Measurements from ENCODE around the gene TOP1. TPM values are rescaled to one million over a fixed set of nuclear protein-coding genes. Genes with fewer than 3 reads are reported as not detected.

TOP1 gene
- total RNA-seq, 6 experiments from 2014 or later = 17.3 to 29.7 (median 25.5) TPM

DNA sequence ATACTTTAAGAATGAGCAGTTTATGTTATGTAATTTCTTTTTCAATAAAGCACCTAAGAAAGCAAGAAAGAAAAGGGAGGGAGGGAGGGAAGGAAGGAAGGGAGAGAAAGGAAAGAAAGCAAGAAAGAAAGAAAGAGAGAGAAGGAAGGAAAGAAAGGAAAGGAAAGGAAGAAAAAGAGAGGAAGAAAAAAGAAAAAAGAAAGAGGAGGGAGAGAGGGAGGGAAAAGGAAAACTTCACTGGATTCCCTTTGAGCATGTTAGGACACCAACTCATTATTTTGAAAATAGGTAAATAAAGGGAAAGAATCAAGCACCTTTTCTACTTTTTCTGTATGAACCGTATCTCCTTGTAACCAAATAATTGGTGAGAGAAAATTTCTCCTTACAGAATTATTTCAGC is 32.3 kb upstream of the TOP1 start:
- Histone ChIP-seq H3K27ac (no peak overlapping the region), H3K36me3 (no peaks in the 10 kb centered on the region), H3K4me1 (no peaks in the 10 kb centered on the region), H3K9me3 (no peaks in the 10 kb centered on the region), H3K27me3 (no peaks in the 10 kb centered on the region), H3K4me3 (no peak overlapping the region)
- no peak for TF ChIP-seq CTCF (IDR thresholded peaks at IDR 0.05)
- no peak for TF ChIP-seq POLR2A (IDR thresholded peaks at IDR 0.05)
- no peak for ATAC-seq
- intact Hi-C loops (cut with DNase I) = loop anchor here in 1 of 2 donors (10.0 kb wide), 1 partner anchor 98 kb away; no protein-coding TSS in a partner anchor
- WGBS (ENCODE audit: insufficient coverage, low coverage, low lambda C conversion rate, missing lambda C conversion rate) = 87% methylated on average over 1 of the region's 1 CpG
- no peak for DNase-seq

- Histone ChIP-seq H3K36me3 (no peaks in the 10 kb centered on the region), H3K4me3 (no peak overlapping the region), H3K27ac (no peak overlapping the region), H3K27me3 (no peaks in the 10 kb centered on the region), H3K9me3 (no peaks in the 10 kb centered on the region), H3K4me1 (no peaks in the 10 kb centered on the region)
- no peak for DNase-seq
- TF ChIP-seq POLR2A (IDR thresholded peaks at IDR 0.05) (no peak), CTCF (IDR thresholded peaks at IDR 0.05) (no peak)
- intact Hi-C loops (cut with DNase I) = loop anchor here in 1 of 2 donors (10.0 kb wide), 1 partner anchor 98 kb away; no protein-coding TSS in a partner anchor
- WGBS (ENCODE audit: insufficient coverage, low coverage, low lambda C conversion rate, missing lambda C conversion rate) = 92% methylated on average over 6 of the region's 6 CpGs
- ATAC-seq = no peak
Measured at GRCh38 chr20:40997116-40997515, 31.5 kb upstream of the TOP1 start.

- Histone ChIP-seq H3K27me3 (no peaks in the 10 kb centered on the region), H3K4me1 (peaks cover 0 to 8% (median 1%) of the 10 kb centered on the region in 4 donors), H3K4me3 (no peak overlapping the region), H3K27ac (no peak overlapping the region), H3K9me3 (no peaks in the 10 kb centered on the region), H3K36me3 (no peaks in the 10 kb centered on the region)
- ATAC-seq (no peak), DNase-seq (no peak)
- WGBS (ENCODE audit: insufficient coverage, low coverage, low lambda C conversion rate, missing lambda C conversion rate) = 78% methylated on average over 4 of the region's 4 CpGs
- TF ChIP-seq POLR2A (IDR thresholded peaks at IDR 0.05) (no peak), CTCF (IDR thresholded peaks at IDR 0.05) (no peak)
- intact Hi-C loops (cut with DNase I) = loop anchor here in 1 of 2 donors (10.0 kb wide), 1 partner anchor 95 kb away; no protein-coding TSS in a partner anchor
Measured at GRCh38 chr20:40999841-41000240, 28.8 kb upstream of the TOP1 start.

- no peak for ATAC-seq
Measured at GRCh38 chr20:41000628-41001027, 28.0 kb upstream of the TOP1 start.

More at GRCh38 chr20:41000628-41001027, 28.0 kb upstream of the TOP1 start:
- WGBS (ENCODE audit: insufficient coverage, low coverage, low lambda C conversion rate, missing lambda C conversion rate) = 55% methylated on average over 2 of the region's 2 CpGs
- no peak overlapping the region for H3K27ac ChIP-seq
- H3K36me3 ChIP-seq = no peaks in the 10 kb centered on the region
- peaks cover 0 to 8% (median 1%) of the 10 kb centered on the region in 4 donors for H3K4me1 ChIP-seq
- H3K27me3 ChIP-seq = no peaks in the 10 kb centered on the region
- H3K4me3 ChIP-seq = no peak overlapping the region
- intact Hi-C loops (cut with DNase I) = no loop called here
- H3K9me3 ChIP-seq = no peaks in the 10 kb centered on the region
- TF ChIP-seq POLR2A (IDR thresholded peaks at IDR 0.05) (no peak), CTCF (IDR thresholded peaks at IDR 0.05) (no peak)
- DNase-seq = no peak

All from right lobe of liver (tissue), 6 donors.